ENCODE results near the gene ATP12A. TPM values are rescaled to one million over a fixed set of nuclear protein-coding genes. Genes with fewer than 3 reads are reported as not detected.

Gene ATP12A
- total RNA-seq: not detected

GRCh38 chr13:24680258-24680920 is at the start of gene ATP12A:
Gene ATP12A, plus strand, starts transcription at chr13:24680408. Its CDS starts 336 bp downstream, at chr13:24680744.
- no peak for DNase-seq (ENCODE audit: low spot score)

GRCh38 chr13:24630851-24631620 is 49.2 kb upstream of the ATP12A start:
- no peak for DNase-seq (ENCODE audit: low spot score)

- DNase-seq (ENCODE audit: low spot score): no peak
Measured at GRCh38 chr13:24631922-24632321, 48.3 kb upstream of the ATP12A start.

GRCh38 chr13:24632382-24633121 is 47.7 kb upstream of the ATP12A start:
- DNase-seq (ENCODE audit: low spot score): no peak

- DNase-seq (ENCODE audit: low spot score): no peak
Measured at GRCh38 chr13:24636776-24637175, 43.4 kb upstream of the ATP12A start.

- DNase-seq (ENCODE audit: low spot score): no peak
Measured at GRCh38 chr13:24638096-24638495, 42.1 kb upstream of the ATP12A start.

GRCh38 chr13:24640752-24641151 is 39.5 kb upstream of the ATP12A start:
- DNase-seq (ENCODE audit: low spot score): no peak

- DNase-seq (ENCODE audit: low spot score): no peak
Measured at GRCh38 chr13:24642219-24642618, 38.0 kb upstream of the ATP12A start.

- no peak for DNase-seq (ENCODE audit: low spot score)
Measured at GRCh38 chr13:24644036-24644435, 36.2 kb upstream of the ATP12A start.

GRCh38 chr13:24648271-24648670 is 31.9 kb upstream of the ATP12A start:
- no peak for DNase-seq (ENCODE audit: low spot score)

- DNase-seq (ENCODE audit: low spot score): no peak
Measured at GRCh38 chr13:24648983-24649687, 31.1 kb upstream of the ATP12A start.

- DNase-seq (ENCODE audit: low spot score): no peak
Measured at GRCh38 chr13:24649688-24650043, 30.5 kb upstream of the ATP12A start.

GRCh38 chr13:24650161-24650560 is 30.0 kb upstream of the ATP12A start:
- DNase-seq (ENCODE audit: low spot score): no peak

GRCh38 chr13:24651718-24652345 is 28.4 kb upstream of the ATP12A start:
- no peak for DNase-seq (ENCODE audit: low spot score)

- DNase-seq (ENCODE audit: low spot score): no peak
Measured at GRCh38 chr13:24652359-24652758, 27.8 kb upstream of the ATP12A start.

GRCh38 chr13:24654741-24655140 is 25.5 kb upstream of the ATP12A start:
- DNase-seq (ENCODE audit: low spot score): no peak

- DNase-seq (ENCODE audit: low spot score): no peak
Measured at GRCh38 chr13:24659239-24659638, 21.0 kb upstream of the ATP12A start.

- no peak for DNase-seq (ENCODE audit: low spot score)
Measured at GRCh38 chr13:24660023-24660741, 20.0 kb upstream of the ATP12A start.

GRCh38 chr13:24661713-24662112 is 18.5 kb upstream of the ATP12A start:
- DNase-seq (ENCODE audit: low spot score): no peak

- no peak for DNase-seq (ENCODE audit: low spot score)
Measured at GRCh38 chr13:24662195-24663088, 17.8 kb upstream of the ATP12A start.
